C4-2B (cell line): Measurements from ENCODE around the gene EPHB2.
"Not testable (repeated sequence)": the region's sequence is repeated elsewhere in the genome, so short reads cannot be mapped to it uniquely, and the experiment has no call there.

Experiments
- ZFX ChIP-seq: fragments of 450-650 bp; IDR thresholded peaks from 2 replicates; pipeline ENCODE4 v1.6.1; 2017
- TF ChIP-seq, protein P1 (sequence below): fragments of 450-650 bp; conservative IDR thresholded peaks from 2 replicates; pipeline ENCODE4 v1.5.1; 2017; ENCODE audit warnings: mild to moderate bottlenecking

- TF ChIP-seq, protein P1, sequence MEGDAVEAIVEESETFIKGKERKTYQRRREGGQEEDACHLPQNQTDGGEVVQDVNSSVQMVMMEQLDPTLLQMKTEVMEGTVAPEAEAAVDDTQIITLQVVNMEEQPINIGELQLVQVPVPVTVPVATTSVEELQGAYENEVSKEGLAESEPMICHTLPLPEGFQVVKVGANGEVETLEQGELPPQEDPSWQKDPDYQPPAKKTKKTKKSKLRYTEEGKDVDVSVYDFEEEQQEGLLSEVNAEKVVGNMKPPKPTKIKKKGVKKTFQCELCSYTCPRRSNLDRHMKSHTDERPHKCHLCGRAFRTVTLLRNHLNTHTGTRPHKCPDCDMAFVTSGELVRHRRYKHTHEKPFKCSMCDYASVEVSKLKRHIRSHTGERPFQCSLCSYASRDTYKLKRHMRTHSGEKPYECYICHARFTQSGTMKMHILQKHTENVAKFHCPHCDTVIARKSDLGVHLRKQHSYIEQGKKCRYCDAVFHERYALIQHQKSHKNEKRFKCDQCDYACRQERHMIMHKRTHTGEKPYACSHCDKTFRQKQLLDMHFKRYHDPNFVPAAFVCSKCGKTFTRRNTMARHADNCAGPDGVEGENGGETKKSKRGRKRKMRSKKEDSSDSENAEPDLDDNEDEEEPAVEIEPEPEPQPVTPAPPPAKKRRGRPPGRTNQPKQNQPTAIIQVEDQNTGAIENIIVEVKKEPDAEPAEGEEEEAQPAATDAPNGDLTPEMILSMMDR, result not testable (repeated sequence)
- TF ChIP-seq ZFX, result not testable (repeated sequence)
Observed at GRCh38 chr1:22676151-22676550, 34.5 kb upstream of the EPHB2 start.
